ENCODE measurements around the gene CKLF.
A peak's percentile ranks its signal among the peaks of the same experiment; 100 is the strongest.

Gene CKLF

GRCh38 chr16:66519482-66520373 is 32.6 kb upstream of the CKLF start:
- DNase-seq: no peak

- no peak for DNase-seq
Measured at GRCh38 chr16:66520406-66521170, 31.8 kb upstream of the CKLF start.

DNA sequence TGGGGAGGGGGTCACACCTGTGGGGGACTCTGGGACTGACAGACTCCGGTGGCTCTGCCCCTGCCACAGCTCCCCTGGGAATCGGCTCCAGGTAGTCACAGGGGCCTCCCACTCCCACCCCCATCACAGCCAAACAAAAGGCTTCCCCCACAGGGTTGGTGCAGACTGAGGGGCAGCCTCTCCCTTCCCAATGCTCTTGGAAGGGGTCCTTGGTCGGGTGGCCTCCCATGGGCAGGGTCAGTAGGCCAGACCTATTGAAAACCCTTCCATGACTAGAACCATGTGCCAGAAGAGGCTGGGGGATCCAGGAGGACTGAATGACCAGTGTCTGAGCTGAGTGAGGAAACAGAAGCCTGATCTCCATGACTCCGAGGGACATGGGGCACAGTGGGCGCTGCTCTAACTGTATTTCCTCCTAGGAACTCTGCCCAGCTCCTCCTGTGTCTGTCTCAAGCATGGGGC is 31.1 kb upstream of the CKLF start:
- no peak for DNase-seq

GRCh38 chr16:66521951-66522771 is 30.2 kb upstream of the CKLF start:
- DNase-seq: peak; percentile 96

DNA sequence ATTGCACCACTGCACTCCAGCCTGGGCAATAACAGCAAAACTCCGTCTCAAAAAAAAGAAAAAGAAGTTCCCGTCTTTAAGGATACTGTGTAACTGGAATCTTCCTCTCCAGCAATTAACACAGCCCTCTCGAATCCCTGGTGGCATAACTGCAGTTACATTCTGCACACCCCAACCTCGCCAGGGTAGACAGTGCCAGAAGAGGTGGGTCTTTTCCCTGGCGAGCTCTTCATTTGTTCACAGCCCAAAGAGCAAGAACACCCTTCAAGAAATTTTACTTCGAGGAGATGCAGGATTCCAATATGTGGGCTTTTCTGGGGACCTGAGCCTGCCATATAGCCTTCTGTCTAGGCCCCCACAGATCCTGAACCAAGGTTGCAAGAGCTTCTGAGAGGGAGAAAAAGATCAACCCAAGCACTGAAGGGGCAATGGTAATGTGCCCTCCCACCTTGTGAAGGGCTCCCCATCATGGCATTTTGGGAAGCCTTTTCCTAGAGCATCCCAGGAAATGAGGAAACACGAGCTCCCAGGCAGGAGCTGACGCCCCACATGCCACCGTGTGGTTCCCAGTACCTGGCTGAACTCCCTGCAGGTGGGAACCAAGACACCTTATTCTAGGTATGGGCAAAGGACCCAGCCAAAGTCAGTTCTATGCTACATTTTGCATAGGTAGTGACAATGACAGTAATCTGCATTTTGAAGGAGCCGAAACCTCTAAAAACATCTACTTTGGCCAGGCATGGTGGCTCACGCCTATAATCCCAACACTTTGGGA is 29.4 kb upstream of the CKLF start:
- DNase-seq: no peak

GRCh38 chr16:66523861-66524354 is 28.5 kb upstream of the CKLF start:
- no peak for DNase-seq

GRCh38 chr16:66524601-66525164 is 27.7 kb upstream of the CKLF start:
- DNase-seq: no peak

- DNase-seq: no peak
Measured at GRCh38 chr16:66525396-66526180, 26.8 kb upstream of the CKLF start.

GRCh38 chr16:66528294-66528693 is 24.1 kb upstream of the CKLF start:
- DNase-seq: no peak

DNA sequence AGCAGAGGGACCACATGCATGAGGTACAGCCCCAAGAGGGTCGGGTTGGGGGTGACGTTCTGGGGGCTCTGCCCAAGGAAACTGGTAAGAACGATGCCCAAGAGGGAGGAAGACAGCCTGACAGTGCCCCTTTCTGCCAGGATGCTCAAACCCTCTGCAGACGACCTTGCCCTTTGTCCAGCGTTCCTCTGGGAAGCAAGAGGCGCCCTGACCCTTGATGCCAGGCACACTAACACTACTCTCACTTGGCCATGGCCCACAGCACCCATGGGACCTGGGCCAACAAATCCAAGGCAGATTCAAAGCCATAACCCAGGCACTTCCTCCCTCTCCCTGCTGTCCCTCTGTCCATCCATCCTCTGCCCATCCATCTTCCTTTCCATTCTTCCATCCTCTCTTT is 22.9 kb upstream of the CKLF start:
- DNase-seq: no peak

DNA sequence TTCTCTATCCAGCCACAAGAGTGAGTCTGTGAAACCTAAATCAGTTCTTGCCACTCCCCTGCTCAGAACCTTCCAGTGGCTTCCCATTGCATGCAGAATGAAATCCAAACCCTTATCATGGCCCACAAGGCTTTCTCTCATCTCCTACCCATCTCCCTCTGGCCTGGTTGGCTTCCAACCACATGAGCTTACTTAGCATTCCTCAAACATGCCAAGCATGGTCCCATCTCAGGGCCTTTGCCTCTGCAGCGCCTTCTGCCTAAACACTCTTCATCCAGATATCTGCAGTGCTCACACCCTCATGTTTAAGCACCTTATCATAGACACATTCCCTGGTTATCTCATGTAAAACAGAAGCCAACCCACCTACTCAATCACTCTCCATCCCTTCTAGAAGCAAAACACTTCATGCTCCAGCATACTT is 18.0 kb upstream of the CKLF start:
- DNase-seq: no peak

- DNase-seq: no peak
Measured at GRCh38 chr16:66536525-66536924, 15.9 kb upstream of the CKLF start.

GRCh38 chr16:66537236-66537635 is 15.1 kb upstream of the CKLF start:
- DNase-seq: no peak

- DNase-seq: no peak
Measured at GRCh38 chr16:66538910-66539309, 13.5 kb upstream of the CKLF start.

GRCh38 chr16:66539623-66540469 is 12.5 kb upstream of the CKLF start:
- DNase-seq: no peak

DNA sequence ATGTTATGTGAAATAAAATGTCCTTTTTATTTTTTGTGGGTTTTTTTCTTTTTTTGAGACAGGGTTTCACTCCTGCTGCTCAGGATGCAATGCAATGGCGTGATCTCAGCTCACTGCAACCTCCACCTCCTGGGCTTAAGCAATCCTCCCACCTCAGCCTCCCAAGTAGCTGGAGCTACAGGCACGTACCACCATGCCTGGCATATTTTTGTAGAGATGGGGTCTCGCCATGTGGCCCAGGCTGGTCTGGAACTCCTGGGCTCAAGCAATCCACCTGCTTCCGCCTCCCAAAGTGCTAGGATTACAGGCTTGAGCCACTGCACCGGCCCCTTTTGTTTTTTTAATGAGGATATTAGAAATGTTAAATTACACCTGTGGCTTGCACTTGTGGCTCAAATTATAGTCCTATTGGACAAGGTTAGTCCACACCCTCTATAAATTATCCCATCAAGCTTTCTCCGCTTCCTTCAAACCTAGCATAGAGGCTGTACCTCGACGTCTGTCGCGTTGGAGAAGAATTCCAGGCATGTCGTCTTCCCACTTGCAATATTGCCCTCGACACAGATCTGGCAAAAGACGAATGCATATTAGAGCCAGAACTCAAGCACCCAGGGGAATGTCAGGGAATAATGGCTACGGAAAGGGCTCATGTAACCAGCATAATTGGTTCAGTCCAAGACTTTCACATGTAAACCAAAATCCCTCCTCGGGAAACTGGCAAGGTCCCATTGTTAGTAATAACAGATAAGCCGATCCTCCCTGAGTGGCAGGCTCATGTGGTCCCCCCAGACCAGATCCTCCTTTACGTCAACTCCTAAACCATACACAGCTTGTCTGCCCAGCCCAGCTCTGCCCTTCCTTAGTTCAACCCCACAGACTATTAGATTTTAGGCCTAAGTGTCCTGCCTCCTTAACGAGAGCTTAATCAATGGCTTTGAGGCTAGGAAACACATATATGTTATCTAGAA is 10.7 kb upstream of the CKLF start:
- DNase-seq: no peak

DNA sequence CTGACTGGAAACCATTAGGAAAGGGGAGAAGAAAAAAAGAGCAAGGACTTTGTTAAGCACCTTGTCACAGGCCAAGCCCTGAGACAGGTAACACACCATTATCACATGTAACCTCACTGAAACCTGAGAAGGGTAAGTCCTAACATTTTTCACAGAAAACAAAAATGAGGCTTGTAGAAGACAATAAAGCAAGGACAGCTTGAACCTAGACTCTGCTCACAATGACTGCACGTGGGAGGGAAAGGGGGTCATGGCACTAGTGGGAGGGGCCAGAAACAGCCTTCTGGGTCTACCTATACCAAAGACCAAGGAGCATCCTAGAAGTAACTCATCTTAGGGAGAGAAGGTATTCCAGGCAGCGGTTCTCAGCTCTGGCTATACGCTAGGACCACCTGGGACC is 10.0 kb upstream of the CKLF start:
- DNase-seq: no peak

GRCh38 chr16:66543541-66543940 is 8.8 kb upstream of the CKLF start:
- DNase-seq: no peak

All from islet precursor cell (in vitro differentiated cells).